Glutamatergic neuron (in vitro differentiated cells): Measurements from ENCODE around the gene DAPK1. TPM values are rescaled to one million over a fixed set of nuclear protein-coding genes. Genes with fewer than 3 reads are reported as not detected.

Source experiments
- DNase-seq: peaks from one replicate; pipeline ENCODE4 v3.0.0; 2022
- H3K27ac Mint-ChIP-seq: one replicate; pipeline ENCODE4 v1.8.0; 2020; ENCODE audit warnings: mild to moderate bottlenecking, mixed read lengths, inconsistent platforms; ENCODE audit not compliant: unreplicated experiment
- H3K27me3 Mint-ChIP-seq: one replicate; pipeline ENCODE4 v1.8.0; 2020; ENCODE audit warnings: mild to moderate bottlenecking, moderate library complexity, mixed read lengths, inconsistent platforms; ENCODE audit not compliant: unreplicated experiment
- H3K36me3 Mint-ChIP-seq: one replicate; pipeline ENCODE4 v1.8.0; 2020; ENCODE audit warnings: mild to moderate bottlenecking, mixed read lengths, inconsistent platforms; ENCODE audit not compliant: unreplicated experiment
- H3K4me1 Mint-ChIP-seq: one replicate; pipeline ENCODE4 v1.8.0; 2020; ENCODE audit warnings: mild to moderate bottlenecking, low read depth, mixed read lengths, inconsistent platforms; ENCODE audit not compliant: unreplicated experiment
- H3K4me3 Mint-ChIP-seq: one replicate; pipeline ENCODE4 v1.8.0; 2020; ENCODE audit warnings: mild to moderate bottlenecking, mixed read lengths, inconsistent platforms; ENCODE audit not compliant: unreplicated experiment
- H3K9me3 Mint-ChIP-seq: one replicate; pipeline ENCODE4 v1.8.0; 2020; ENCODE audit warnings: mild to moderate bottlenecking, moderate library complexity, mixed read lengths, inconsistent platforms; ENCODE audit not compliant: unreplicated experiment
- CTCF ChIP-seq: fragments of 200-600 bp; sonication (generic); IDR thresholded peaks from one replicate; pipeline ENCODE4 v1.5.0; 2021; ENCODE audit not compliant: partially characterized antibody, unreplicated experiment
- total RNA-seq: library from RNA; stranded (reverse); fragmentation: NEBNext Ultra II Directional; extraction: Animal tissue kit (Norgen Biotek cat#: 25700); gene quantifications from one replicate; pipeline ENCODE4 v1.2.1, GENCODE V29; 2021; ENCODE audit not compliant: unreplicated experiment

DAPK1 gene
- total RNA-seq, 1 donor from 2014 or later: 384 TPM

DNA sequence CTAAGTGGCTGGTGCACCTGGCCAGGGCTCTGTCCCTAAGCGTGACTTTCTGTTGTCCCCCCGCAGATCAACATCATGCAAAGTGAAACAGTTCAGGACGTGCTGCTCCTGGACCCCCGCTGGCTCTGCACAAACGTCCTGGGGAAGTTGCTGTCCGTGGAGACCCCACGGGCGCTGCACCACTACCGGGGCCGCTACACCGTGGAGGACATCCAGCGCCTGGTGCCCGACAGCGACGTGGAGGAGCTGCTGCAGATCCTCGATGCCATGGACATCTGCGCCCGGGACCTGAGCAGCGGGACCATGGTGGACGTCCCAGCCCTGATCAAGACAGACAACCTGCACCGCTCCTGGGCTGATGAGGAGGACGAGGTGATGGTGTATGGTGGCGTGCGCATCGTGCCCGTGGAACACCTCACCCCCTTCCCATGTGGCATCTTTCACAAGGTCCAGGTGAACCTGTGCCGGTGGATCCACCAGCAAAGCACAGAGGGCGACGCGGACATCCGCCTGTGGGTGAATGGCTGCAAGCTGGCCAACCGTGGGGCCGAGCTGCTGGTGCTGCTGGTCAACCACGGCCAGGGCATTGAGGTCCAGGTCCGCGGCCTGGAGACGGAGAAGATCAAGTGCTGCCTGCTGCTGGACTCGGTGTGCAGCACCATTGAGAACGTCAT is 208.5 kb downstream of the DAPK1 start:
- Mint-ChIP-seq H3K36me3 (peaks cover 20% of the 10 kb centered on the region), H3K9me3 (peaks cover 10% of the 10 kb centered on the region)

GRCh38 chr9:87707805-87708506 is 210.3 kb downstream of the DAPK1 start:
- Mint-ChIP-seq H3K27ac (no peak overlapping the region), H3K4me3 (no peak overlapping the region), H3K9me3 (peaks cover 10% of the 10 kb centered on the region), H3K4me1 (peaks cover 7% of the 10 kb centered on the region), H3K36me3 (peaks cover 20% of the 10 kb centered on the region), H3K27me3 (peaks cover 9% of the 10 kb centered on the region)
- no peak for TF ChIP-seq CTCF
- DNase-seq: no peak

More for the DNA sequence above, 208.5 kb downstream of the DAPK1 start:
- peaks cover 9% of the 10 kb centered on the region for H3K4me1 Mint-ChIP-seq
- no peak for TF ChIP-seq CTCF
- DNase-seq: no peak
- H3K27me3 Mint-ChIP-seq: peaks cover 5% of the 10 kb centered on the region
- H3K27ac Mint-ChIP-seq: no peak overlapping the region
- no peak overlapping the region for H3K4me3 Mint-ChIP-seq

DNA sequence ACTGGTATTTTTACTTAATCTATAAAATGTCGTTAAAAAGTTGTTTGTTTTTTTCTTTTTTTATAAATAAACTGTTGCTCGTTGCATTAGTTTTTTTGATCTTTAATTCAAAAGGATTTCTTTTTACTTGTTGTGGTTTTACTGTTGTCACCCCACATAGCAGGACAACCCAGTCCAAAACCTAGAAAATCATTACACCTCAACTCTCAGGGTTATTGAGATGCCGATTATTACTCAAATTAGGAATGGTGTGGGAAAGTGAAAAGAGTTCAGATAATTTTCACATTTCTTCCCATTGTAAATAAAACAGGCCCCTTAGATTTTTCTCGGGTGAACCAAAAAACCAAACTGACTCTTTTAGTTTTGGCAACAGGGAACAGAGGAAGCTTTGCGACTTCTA is 210.9 kb downstream of the DAPK1 start:
- Mint-ChIP-seq H3K4me1 (peaks cover 9% of the 10 kb centered on the region), H3K27me3 (peaks cover 10% of the 10 kb centered on the region), H3K27ac (no peak overlapping the region), H3K4me3 (no peak overlapping the region), H3K36me3 (peaks cover 20% of the 10 kb centered on the region), H3K9me3 (peaks cover 10% of the 10 kb centered on the region)
- no peak for TF ChIP-seq CTCF
- DNase-seq: no peak

GRCh38 chr9:87708986-87709728 is 211.5 kb downstream of the DAPK1 start:
- DNase-seq: no peak
- Mint-ChIP-seq H3K9me3 (peaks cover 10% of the 10 kb centered on the region), H3K4me1 (peaks cover 9% of the 10 kb centered on the region), H3K4me3 (no peak overlapping the region), H3K27ac (no peak overlapping the region), H3K27me3 (peaks cover 10% of the 10 kb centered on the region), H3K36me3 (peaks cover 20% of the 10 kb centered on the region)
- TF ChIP-seq CTCF: no peak
